BLaER1 treated with 17β-estradiol and CSF1 and Interleukin-3, amounts not matched to agents 10 nM and 100 nM (cell line): Measurements from ENCODE around the gene SLC39A1.
"Not testable (repeated sequence)": the region's sequence is repeated elsewhere in the genome, so short reads cannot be mapped to it uniquely, and the experiment has no call there.

ENCODE experiments used
- H3K27ac ChIP-seq, 11 experiments: shearing (Covaris generic); formaldehyde crosslinking; 2 replicates each; pipeline ENCODE4 v1.8.1; 2022
- H3K27me3 ChIP-seq, 11 experiments: shearing (Covaris generic); formaldehyde crosslinking; 2 replicates each; pipeline ENCODE4 v1.8.1; 2022
- H3K36me3 ChIP-seq, 11 experiments: shearing (Covaris generic); formaldehyde crosslinking; 2 replicates each; pipeline ENCODE4 v1.8.1; 2022
- H3K4me1 ChIP-seq, 10 experiments: shearing (Covaris generic); formaldehyde crosslinking; 2 replicates each; pipeline ENCODE4 v1.8.1; 2022
- H3K4me2 ChIP-seq, 11 experiments: shearing (Covaris generic); formaldehyde crosslinking; 2 replicates each; pipeline ENCODE4 v1.8.1; 2022
- H3K4me3 ChIP-seq, 10 experiments: shearing (Covaris generic); formaldehyde crosslinking; 2 replicates each; pipeline ENCODE4 v1.8.1; 2022
- H3K9ac ChIP-seq, 11 experiments: shearing (Covaris generic); formaldehyde crosslinking; 2 replicates each; pipeline ENCODE4 v1.8.1; 2022
- H3K9me3 ChIP-seq, 11 experiments: shearing (Covaris generic); formaldehyde crosslinking; replicated peaks in 1 of 11; 2 replicates each; pipeline ENCODE4 v1.8.1; 2022
- H4K20me1 ChIP-seq, 11 experiments: shearing (Covaris generic); formaldehyde crosslinking; 2 replicates each; pipeline ENCODE4 v1.8.1; 2022
- Cebpa-rat ChIP-seq, 11 experiments: shearing (Covaris generic); IDR thresholded peaks; 2 replicates each; pipeline ENCODE4 v1.8.1; 2022

SLC39A1 gene

GRCh38 chr1:153991151-153991630 is 27.9 kb upstream of the SLC39A1 start:
- Histone ChIP-seq H3K9ac (peak overlapping the region; percentile 88 to 99 (median 95)), H3K9me3 (no peaks in the 10 kb centered on the region), H3K4me2 (peak overlapping the region; percentile 86 to 98 (median 95)), H3K27ac (peak overlapping the region; percentile 92 to 99 (median 95)), H3K4me3 (peak overlapping the region; percentile 73 to 93 (median 80)), H3K36me3 (peaks cover 37 to 50% (median 46%) of the 10 kb centered on the region in 11 experiments), H3K27me3 (no peaks in the 10 kb centered on the region), H3K4me1 (peaks cover 41 to 66% (median 51%) of the 10 kb centered on the region in 10 experiments), H4K20me1 (peaks cover 15 to 47% (median 34%) of the 10 kb centered on the region in 11 experiments; a peak in 16 of 22 replicates)
- no peak for TF ChIP-seq Cebpa-rat (IDR thresholded peaks at IDR 0.05)

DNA sequence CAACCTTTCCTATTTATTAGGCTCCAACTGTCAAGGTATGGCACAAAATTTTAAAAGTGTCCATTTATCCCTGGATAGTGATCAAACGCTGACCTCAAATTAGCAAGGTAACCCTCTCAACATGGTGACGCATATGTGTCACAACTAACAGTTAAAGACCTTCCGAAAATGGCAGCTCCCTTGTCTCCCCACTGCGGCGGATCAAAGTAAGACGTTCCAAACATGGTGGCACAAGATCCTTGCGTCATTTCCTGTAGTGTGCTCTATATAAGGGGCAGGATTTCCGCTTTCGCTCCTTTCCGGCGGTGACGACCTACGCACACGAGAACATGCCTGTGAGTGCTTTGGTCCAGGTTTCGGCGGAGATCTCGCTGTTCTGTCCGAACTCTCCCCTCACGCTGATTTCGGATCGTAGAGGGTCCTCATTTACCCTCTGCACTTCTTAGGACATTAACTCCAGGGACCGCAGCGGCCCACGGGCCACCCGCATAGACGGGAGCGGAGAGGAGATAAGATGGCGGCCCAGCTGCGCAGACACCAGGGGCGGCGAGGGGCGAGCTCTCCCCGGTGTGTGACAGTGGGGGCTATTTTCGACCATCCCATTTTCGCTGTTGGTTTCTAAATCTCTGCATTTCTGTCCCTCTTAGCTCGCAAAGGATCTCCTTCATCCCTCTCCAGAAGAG is 27.3 kb upstream of the SLC39A1 start, which contains the start of gene RPS27:
RPS27 (plus strand) TSS at position 295 of the 683 bp plus-strand sequence; CDS start at position 330, 35 bp downstream.
- Histone ChIP-seq H3K36me3 (peaks cover 37 to 46% (median 43%) of the 10 kb centered on the region in 11 experiments), H3K9me3 (no peaks in the 10 kb centered on the region), H3K4me1 (peaks cover 42 to 67% (median 54%) of the 10 kb centered on the region in 10 experiments), H3K27me3 (no peaks in the 10 kb centered on the region), H3K27ac (peak within 1 kb of the TSS; percentile 92 to 99 (median 95)), H3K4me3 (peak within 1 kb of the TSS; percentile 73 to 93 (median 80)), H3K4me2 (peak within 1 kb of the TSS; percentile 86 to 98 (median 95)), H3K9ac (peak within 1 kb of the TSS; percentile 88 to 99 (median 95)), H4K20me1 (peaks cover 15 to 46% (median 34%) of the 10 kb centered on the region in 11 experiments; a peak in 16 of 22 replicates)
- peak in 3 of 11 experiments; percentile 53 to 72 (median 60); a peak in 5 of 22 replicates for TF ChIP-seq Cebpa-rat (IDR thresholded peaks at IDR 0.05)

GRCh38 chr1:153987621-153988020 is 24.3 kb upstream of the SLC39A1 start:
- peak overlapping the region; percentile 51 to 85 (median 80); a peak in 20 of 22 replicates for H3K9ac ChIP-seq

DNA sequence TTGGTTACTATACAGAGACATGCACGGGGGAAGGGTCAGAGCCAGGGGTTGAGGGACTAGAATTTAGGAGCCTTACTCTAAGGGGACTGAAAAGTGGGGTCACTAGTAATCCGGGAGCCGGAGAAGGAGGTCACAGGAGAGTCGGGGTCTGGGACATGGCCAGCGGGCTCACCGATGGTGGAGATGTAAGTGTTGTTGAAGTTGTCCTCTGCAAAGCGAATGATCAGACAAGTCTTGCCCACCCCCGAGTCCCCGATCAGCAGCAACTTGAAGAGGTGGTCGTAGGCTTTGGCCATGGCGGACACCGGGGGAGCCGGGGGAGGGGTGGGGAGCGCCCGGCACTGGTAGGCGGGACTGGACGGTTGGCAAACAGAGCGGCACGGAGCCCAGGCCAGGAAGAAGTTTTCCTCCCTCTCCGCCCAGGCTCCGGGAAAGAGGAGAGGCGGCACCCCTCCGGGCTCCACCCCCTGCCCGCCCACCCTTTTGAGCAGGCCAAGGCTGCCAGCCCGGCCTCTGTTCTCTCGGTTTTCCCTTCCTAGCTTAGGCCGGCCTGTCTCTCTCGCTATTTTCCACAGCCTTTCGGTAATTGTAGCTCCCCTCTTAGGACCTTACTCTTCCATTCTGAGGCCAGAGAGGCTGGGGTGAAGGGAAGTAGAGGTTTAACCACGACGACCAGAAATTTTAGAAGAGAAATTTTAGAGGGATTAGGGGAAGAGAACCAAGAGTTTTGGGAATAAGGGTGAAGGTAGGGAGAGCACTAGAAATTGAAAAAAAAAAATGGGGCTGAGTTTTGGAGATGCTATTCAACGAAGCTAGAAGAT is 22.8 kb upstream of the SLC39A1 start, which contains the start of gene RAB13:
RAB13 (minus strand) TSS at position 399 of the 821 bp plus-strand sequence; CDS start at position 296, 103 bp downstream.
- Histone ChIP-seq H3K9ac (peak within 1 kb of the TSS; percentile 74 to 85 (median 81)), H3K4me3 (peak within 1 kb of the TSS; percentile 51 to 80 (median 67)), H3K4me1 (peaks cover 45 to 77% (median 62%) of the 10 kb centered on the region in 10 experiments), H3K4me2 (peak within 1 kb of the TSS; percentile 80 to 100 (median 97)), H3K36me3 (peaks cover 0 to 28% (median 23%) of the 10 kb centered on the region in 11 experiments; a peak in 21 of 22 replicates), H4K20me1 (peaks cover 0 to 8% (median 0%) of the 10 kb centered on the region in 11 experiments; a peak in 5 of 22 replicates), H3K27ac (peak within 1 kb of the TSS; percentile 54 to 89 (median 81)), H3K9me3 (no peaks in the 10 kb centered on the region), H3K27me3 (no peaks in the 10 kb centered on the region)
- TF ChIP-seq Cebpa-rat (IDR thresholded peaks at IDR 0.05): no peak

More at GRCh38 chr1:153987621-153988020, 24.3 kb upstream of the SLC39A1 start:
- TF ChIP-seq Cebpa-rat (IDR thresholded peaks at IDR 0.05): no peak
- peaks cover 13 to 31% (median 23%) of the 10 kb centered on the region in 11 experiments for H3K36me3 ChIP-seq
- peak overlapping the region; percentile 49 to 89 (median 81); a peak in 21 of 22 replicates for H3K27ac ChIP-seq
- peaks cover 2 to 18% (median 11%) of the 10 kb centered on the region in 11 experiments; a peak in 14 of 22 replicates for H4K20me1 ChIP-seq
- no peaks in the 10 kb centered on the region for H3K27me3 ChIP-seq
- peak overlapping the region; percentile 79 to 100 (median 97) for H3K4me2 ChIP-seq
- peak overlapping the region in 8 of 10 experiments; percentile 41 to 80 (median 70); a peak in 13 of 20 replicates for H3K4me3 ChIP-seq
- no peaks in the 10 kb centered on the region for H3K9me3 ChIP-seq
- peaks cover 58 to 73% (median 66%) of the 10 kb centered on the region in 10 experiments for H3K4me1 ChIP-seq

DNA sequence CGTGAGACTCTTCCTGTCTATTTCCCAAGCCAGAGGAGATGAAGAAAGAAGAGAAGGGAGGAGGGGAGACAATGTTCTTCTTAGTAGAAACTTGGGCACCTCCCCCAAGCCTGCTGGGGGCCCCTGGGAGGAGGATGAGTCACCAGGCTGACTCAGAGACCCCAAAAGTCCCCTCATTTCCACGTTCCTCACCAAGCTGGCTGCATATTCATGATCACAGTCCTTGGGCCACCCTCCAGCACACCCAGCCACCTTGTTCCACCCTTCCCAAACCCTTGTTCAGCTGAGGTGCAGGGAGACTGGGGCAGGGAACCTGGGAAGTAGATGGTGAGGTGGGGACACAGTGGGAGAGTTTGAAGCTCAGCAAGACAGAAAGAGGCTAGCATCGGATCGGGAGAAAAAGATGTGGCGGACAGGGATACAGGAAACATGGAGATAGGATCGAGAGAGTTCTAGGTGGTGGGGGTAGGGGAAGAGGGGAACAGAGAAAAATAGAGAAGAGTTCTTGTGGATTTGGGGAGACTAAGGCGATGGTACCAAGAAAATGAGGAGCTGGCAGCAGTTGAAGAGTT is 22.1 kb upstream of the SLC39A1 start:
- peak overlapping the region; percentile 54 to 89 (median 81) for H3K27ac ChIP-seq
- no peaks in the 10 kb centered on the region for H3K9me3 ChIP-seq
- H3K36me3 ChIP-seq: peaks cover 0 to 35% (median 29%) of the 10 kb centered on the region in 11 experiments; a peak in 18 of 22 replicates
- H4K20me1 ChIP-seq: peaks cover 0 to 8% (median 0%) of the 10 kb centered on the region in 11 experiments; a peak in 2 of 22 replicates
- peak overlapping the region; percentile 74 to 85 (median 81) for H3K9ac ChIP-seq
- H3K27me3 ChIP-seq: no peaks in the 10 kb centered on the region
- peak overlapping the region; percentile 51 to 80 (median 67) for H3K4me3 ChIP-seq
- H3K4me1 ChIP-seq: peaks cover 45 to 77% (median 62%) of the 10 kb centered on the region in 10 experiments
- H3K4me2 ChIP-seq: peak overlapping the region; percentile 80 to 100 (median 97)
- TF ChIP-seq Cebpa-rat (IDR thresholded peaks at IDR 0.05): peak in 3 of 11 experiments; percentile 9 to 69 (median 50); a peak in 3 of 22 replicates

- H3K4me1 ChIP-seq: peaks cover 38 to 70% (median 61%) of the 10 kb centered on the region in 10 experiments
- TF ChIP-seq Cebpa-rat (IDR thresholded peaks at IDR 0.05): no peak
- no peaks in the 10 kb centered on the region for H3K9me3 ChIP-seq
- peaks cover 0 to 8% (median 0%) of the 10 kb centered on the region in 11 experiments; a peak in 2 of 22 replicates for H4K20me1 ChIP-seq
- peak overlapping the region; percentile 80 to 100 (median 97) for H3K4me2 ChIP-seq
- H3K27me3 ChIP-seq: no peaks in the 10 kb centered on the region
- H3K4me3 ChIP-seq: peak overlapping the region in 9 of 10 experiments; percentile 61 to 80 (median 69); a peak in 17 of 20 replicates
- H3K36me3 ChIP-seq: peaks cover 0 to 42% (median 34%) of the 10 kb centered on the region in 11 experiments; a peak in 18 of 22 replicates
- peak overlapping the region; percentile 74 to 85 (median 81); a peak in 21 of 22 replicates for H3K9ac ChIP-seq
- peak overlapping the region in 10 of 11 experiments; percentile 64 to 89 (median 81); a peak in 18 of 22 replicates for H3K27ac ChIP-seq
Measured at GRCh38 chr1:153984123-153984894, 21.0 kb upstream of the SLC39A1 start.

GRCh38 chr1:153981735-153982134 is 18.4 kb upstream of the SLC39A1 start:
- Histone ChIP-seq H3K36me3 (peaks cover 0 to 49% (median 39%) of the 10 kb centered on the region in 11 experiments; a peak in 18 of 22 replicates), H3K4me2 (peak overlapping the region in 7 of 11 experiments; percentile 7 to 54 (median 38); a peak in 10 of 22 replicates), H3K4me1 (peaks cover 38 to 66% (median 58%) of the 10 kb centered on the region in 10 experiments), H3K9ac (peak overlapping the region in 1 of 11 experiments; percentile 45; a peak in 1 of 22 replicates)
- H4K20me1 ChIP-seq, H3K4me3 ChIP-seq, H3K27ac ChIP-seq, H3K27me3 ChIP-seq, H3K9me3 ChIP-seq: not testable (repeated sequence)

DNA sequence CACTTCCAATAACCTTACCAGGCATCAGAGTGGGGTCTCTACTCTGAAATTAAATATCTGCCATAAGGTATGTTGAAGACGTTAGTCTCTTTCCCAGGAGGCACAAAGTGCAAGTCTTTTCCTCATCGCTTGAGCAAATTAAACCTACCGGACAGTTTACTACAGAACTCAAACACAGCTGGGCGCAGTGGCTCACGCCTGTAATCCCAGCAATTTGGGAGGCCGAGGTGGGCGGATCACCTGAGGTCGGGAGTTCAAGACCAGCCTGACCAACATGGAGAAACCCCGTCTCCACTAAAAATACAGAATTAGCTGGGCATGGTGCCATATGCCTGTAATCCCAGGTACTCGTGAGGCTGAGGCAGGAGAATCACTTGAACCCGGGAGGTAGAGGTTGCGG is 15.8 kb upstream of the SLC39A1 start:
- Histone ChIP-seq H4K20me1 (peaks cover 0 to 16% (median 0%) of the 10 kb centered on the region in 11 experiments; a peak in 5 of 22 replicates), H3K36me3 (peaks cover 19 to 72% (median 59%) of the 10 kb centered on the region in 11 experiments), H3K4me1 (peaks cover 30 to 69% (median 64%) of the 10 kb centered on the region in 10 experiments), H3K9ac (peak overlapping the region in 4 of 11 experiments; percentile 89 to 92 (median 90); a peak in 3 of 22 replicates), H3K4me2 (peak overlapping the region in 10 of 11 experiments; percentile 82 to 99 (median 92); a peak in 16 of 22 replicates)
- not testable (repeated sequence) for H3K4me3 ChIP-seq, H3K27me3 ChIP-seq, H3K9me3 ChIP-seq, H3K27ac ChIP-seq
